Heart left ventricle (tissue), 16 donors: ENCODE data around the gene KIAA2012. TPM values are rescaled to one million over a fixed set of nuclear protein-coding genes. Genes with fewer than 3 reads are reported as not detected.
A peak's percentile ranks its signal among the peaks of the same experiment; 100 is the strongest.

Experiments
- ATAC-seq, 4 donors: fragments of 200-7000 bp; cut with Tn5 transposase; one replicate each; pipeline ENCODE4 v1.9.1; 2020 to 2022; ENCODE audit warnings: moderate library complexity in 4 of 4, mild to moderate bottlenecking in 3 of 4, moderate number of reproducible peaks in 1 of 4
- DNase-seq, 5 donors: peaks; one replicate each; pipeline ENCODE4 v3.0.0-alpha.2; 2020
- H3K27ac ChIP-seq, 12 donors: fragments of 200-600 bp; sonication (generic) in 4 of 12; one replicate each; pipeline versions ENCODE4 v1.5.0 to v1.8.0; 2016 to 2022; ENCODE audit warnings: mild to moderate bottlenecking in 2 of 12
- H3K27me3 ChIP-seq, 9 donors: fragments of 200-600 bp; sonication (generic) in 2 of 9; one replicate each; pipeline versions ENCODE4 v1.5.1 to v1.8.0; 2016 to 2022; ENCODE audit warnings: mild to moderate bottlenecking in 3 of 9
- H3K36me3 ChIP-seq, 9 donors: fragments of 200-600 bp; sonication (generic) in 2 of 9; one replicate each; pipeline versions ENCODE4 v1.5.0 to v1.8.0; 2018 to 2022; ENCODE audit warnings: mild to moderate bottlenecking in 2 of 9
- H3K4me1 ChIP-seq, 12 donors: fragments of 200-600 bp; sonication (generic) in 4 of 12; one replicate each; pipeline versions ENCODE4 v1.5.0 to v1.8.0; 2016 to 2022; ENCODE audit warnings: mild to moderate bottlenecking in 3 of 12
- H3K4me3 ChIP-seq, 12 donors: fragments of 200-600 bp; sonication (generic) in 4 of 12; one replicate each; pipeline versions ENCODE4 v1.5.0 to v1.8.0; 2017 to 2022; ENCODE audit warnings: mild to moderate bottlenecking in 9 of 12, moderate library complexity in 4 of 12
- H3K9me3 ChIP-seq, 12 donors: fragments of 200-600 bp; sonication (generic) in 4 of 12; one replicate each; pipeline versions ENCODE4 v1.5.0 to v1.8.0; 2016 to 2022; ENCODE audit warnings: mild to moderate bottlenecking in 1 of 12
- CTCF ChIP-seq, 12 donors: fragments of 200-600 bp; sonication (generic) in 4 of 12; IDR thresholded peaks; one replicate each; pipeline versions ENCODE4 v1.5.0 to v1.8.0; 2018 to 2022; ENCODE audit warnings: antibody characterized with exemption in 12 of 12, mild to moderate bottlenecking in 5 of 12
- POLR2A ChIP-seq, 2 donors: fragments of 450-650 bp; IDR thresholded peaks; one replicate each; pipeline ENCODE4 v1.6.1; 2017; ENCODE audit warnings: antibody characterized with exemption in 2 of 2, mild to moderate bottlenecking in 2 of 2, moderate library complexity in 2 of 2
- WGBS, 4 donors: extraction: QIAGEN DNeasy Blood & Tissue Kit in 2 of 4; methylation state at CpG; one replicate each; pipeline versions ENCODE4 v1.1.5 to v1.1.7; 2013 to 2018; 5-methylcytosine and 5-hydroxymethylcytosine counted together
- intact Hi-C, 10 donors: fragments of 100-400 bp; cut with DNase I; formaldehyde crosslinking; loops; one replicate each; pipeline versions ENCODE4 v1.11.1 to v1.14.2; 2022
- polyA plus RNA-seq, 2 donors: library from polyadenylated mRNA; stranded (reverse); fragments of 200-250 nt; gene quantifications; one replicate each; pipeline ENCODE4 v1.2.3, GENCODE V29; 2013
- total RNA-seq, 9 donors: library from RNA; depleted of rRNA in 2 of 9; stranded (reverse); fragments of >200 nt in 2 of 9; fragmentation: NEBNext Ultra II Directional in 3 of 9; extraction: Animal tissue kit (Norgen Biotek cat#: 25700) in 3 of 9; gene quantifications; one replicate each; pipeline versions ENCODE4 v1.1.0 to v1.2.4, GENCODE V29; 2016 to 2023
- donor health status: ischemic (EF 13 %, LVEDD 7.1; RV severe dilation, severe dysfunction).
- donor health status: healthy with polysubstance abuse.
- donor health status: DM: no; HTN: yes; CAD: no.
- donor health status: DM: no; HTN: no; CAD: no.
- donor health status: ischemic (EF 25% LVEDD 6.9; RV normal size, moderate dysfunction).
- donor health status: ischemic (EF 25% LVEDD 5.7; RV mildly dilated, moderate dysfunction).
- donor health status: healthy.
- donor health status: DM: yes; HTN: yes; CAD: no.
- donor health status: ischemic (EF 35%, LVEDD 5.7; RV mildly dilated, moderate dysfunction).
- donor health status: nonischemic (EF 11% LVEDD 7.7; RV severe dilation, severe dysfunction).
- donor health status: DM: yes; HTN: yes; CAD: no.
- donor health status: PGD.
- donor health status: ischemic (EF 29% LVEDD 5.4; RV normal size, mild dysfunction).
- donor health status: nonischemic (EF 23%, LVEDD 6.1; RV moderate dilation, normal function).

Gene KIAA2012
- total and polyA plus RNA-seq, 11 donors: 0.08 TPM; not detected in 10

- intact Hi-C loops: loop anchor here in 2 of 10 donors (5.0 to 10.0 kb wide), 2 partner anchors 93 to 120 kb away; no protein-coding TSS in a partner anchor
- DNase-seq (no peak), ATAC-seq (no peak)
- Histone ChIP-seq H3K4me3 (no peak overlapping the region), H3K4me1 (peaks cover 0 to 12% (median 5%) of the 10 kb centered on the region in 12 donors), H3K9me3 (no peaks in the 10 kb centered on the region), H3K27me3 (no peaks in the 10 kb centered on the region), H3K27ac (no peak overlapping the region), H3K36me3 (no peaks in the 10 kb centered on the region)
- no peak for TF ChIP-seq CTCF (IDR thresholded peaks at IDR 0.05)
- TF ChIP-seq POLR2A (IDR thresholded peaks at IDR 0.05): no peak
- WGBS, 4 donors: 56 to 63% (median 59%) methylated on average over 4 of the region's 4 CpGs
Measured at GRCh38 chr2:202157211-202157990, 84.3 kb downstream of the KIAA2012 start.

- intact Hi-C loops: loop anchor here in 2 of 10 donors (5.0 to 10.0 kb wide), 2 partner anchors 94 to 121 kb away; no protein-coding TSS in a partner anchor
- Histone ChIP-seq H3K4me1 (peaks cover 0 to 12% (median 5%) of the 10 kb centered on the region in 12 donors), H3K36me3 (no peaks in the 10 kb centered on the region), H3K27me3 (no peaks in the 10 kb centered on the region), H3K9me3 (no peaks in the 10 kb centered on the region), H3K27ac (no peak overlapping the region), H3K4me3 (no peak overlapping the region)
- TF ChIP-seq CTCF (IDR thresholded peaks at IDR 0.05) (peak in 7 of 12 donors; percentile 21 to 43 (median 32)), POLR2A (IDR thresholded peaks at IDR 0.05) (no peak)
- WGBS, 4 donors: 72 to 79% (median 75%) methylated on average over 4 to 5 of the region's 5 CpGs
- ATAC-seq: peak in 3 of 4 donors; percentile 48 to 61 (median 52)
- DNase-seq: no peak
Measured at GRCh38 chr2:202158796-202159195, 85.7 kb downstream of the KIAA2012 start.

GRCh38 chr2:202161151-202161835 is 88.2 kb downstream of the KIAA2012 start:
- peak overlapping the region in 11 of 12 donors; percentile 31 to 86 (median 64) for H3K27ac ChIP-seq
- H3K36me3 ChIP-seq: no peaks in the 10 kb centered on the region
- peak overlapping the region in 2 of 12 donors; percentile 2 to 3 for H3K4me3 ChIP-seq
- ATAC-seq (peak; percentile 77 to 89 (median 82)), DNase-seq (peak in 1 of 5 donors; percentile 14)
- no peak for TF ChIP-seq CTCF (IDR thresholded peaks at IDR 0.05)
- no peaks in the 10 kb centered on the region for H3K9me3 ChIP-seq
- intact Hi-C loops: loop anchor here in 3 of 10 donors (5.0 to 10.0 kb wide), 3 partner anchors 126 to 304 kb away; partner anchors contain the start of gene FZD7 (in 1 of the 3)
- no peaks in the 10 kb centered on the region for H3K27me3 ChIP-seq
- H3K4me1 ChIP-seq: peaks cover 0 to 12% (median 5%) of the 10 kb centered on the region in 12 donors
- WGBS, 4 donors: 28 to 36% (median 35%) methylated on average over 8 of the region's 8 CpGs

GRCh38 chr2:202164411-202164810 is 91.4 kb downstream of the KIAA2012 start:
- intact Hi-C loops: loop anchor here in 3 of 10 donors (5.0 to 10.0 kb wide), 3 partner anchors 130 to 307 kb away; partner anchors contain the start of gene FZD7 (in 1 of the 3)
- no peaks in the 10 kb centered on the region for H3K9me3 ChIP-seq
- H3K36me3 ChIP-seq: no peaks in the 10 kb centered on the region
- peaks cover 0 to 12% (median 5%) of the 10 kb centered on the region in 12 donors for H3K4me1 ChIP-seq
- 59 to 78% (median 73%) methylated on average over 3 of the region's 3 CpGs for WGBS, 4 donors
- DNase-seq: no peak
- H3K27me3 ChIP-seq: no peaks in the 10 kb centered on the region
- no peak for ATAC-seq
- no peak overlapping the region for H3K27ac ChIP-seq
- H3K4me3 ChIP-seq: no peak overlapping the region
- no peak for TF ChIP-seq POLR2A (IDR thresholded peaks at IDR 0.05)
- TF ChIP-seq CTCF (IDR thresholded peaks at IDR 0.05): no peak
